Esophagus muscularis mucosa (tissue), 4 donors: ENCODE data around the gene AKR1C2.
"Not testable (repeated sequence)": the region's sequence is repeated elsewhere in the genome, so short reads cannot be mapped to it uniquely, and the experiment has no call there.

Experiments used
- EP300 ChIP-seq: sonication (generic); formaldehyde crosslinking; IDR thresholded peaks from one replicate; pipeline ENCODE4 v1.6.1; 2017; ENCODE audit warnings: antibody characterized with exemption
- POLR2A ChIP-seq: fragments of 450-650 bp; IDR thresholded peaks from one replicate; pipeline ENCODE4 v1.6.1; 2017; ENCODE audit warnings: antibody characterized with exemption, moderate library complexity, mild to moderate bottlenecking, low read depth
- POLR2AphosphoS5 ChIP-seq, 2 donors: sonication (generic); formaldehyde crosslinking; IDR thresholded peaks; one replicate each; pipeline ENCODE4 v1.6.1; 2017; ENCODE audit warnings: antibody characterized with exemption in 2 of 2
- TF ChIP-seq, protein P1 (sequence below), 3 experiments: fragments of 200-600 bp in 2 of 3; fragments of 450-650 bp in 1 of 3; sonication (generic) in 2 of 3; IDR thresholded peaks; one replicate each; pipeline ENCODE4 v1.5.1; 2017 to 2019; ENCODE audit warnings: antibody characterized with exemption in 3 of 3, mild to moderate bottlenecking in 2 of 3, moderate library complexity in 1 of 3

GRCh38 chr10:4969289-4969688, 34.4 kb downstream of the AKR1C2 start:
- TF ChIP-seq POLR2A; POLR2AphosphoS5 (IDR thresholded peaks at IDR 0.05); EP300: not testable (repeated sequence)
- TF ChIP-seq, protein P1, sequence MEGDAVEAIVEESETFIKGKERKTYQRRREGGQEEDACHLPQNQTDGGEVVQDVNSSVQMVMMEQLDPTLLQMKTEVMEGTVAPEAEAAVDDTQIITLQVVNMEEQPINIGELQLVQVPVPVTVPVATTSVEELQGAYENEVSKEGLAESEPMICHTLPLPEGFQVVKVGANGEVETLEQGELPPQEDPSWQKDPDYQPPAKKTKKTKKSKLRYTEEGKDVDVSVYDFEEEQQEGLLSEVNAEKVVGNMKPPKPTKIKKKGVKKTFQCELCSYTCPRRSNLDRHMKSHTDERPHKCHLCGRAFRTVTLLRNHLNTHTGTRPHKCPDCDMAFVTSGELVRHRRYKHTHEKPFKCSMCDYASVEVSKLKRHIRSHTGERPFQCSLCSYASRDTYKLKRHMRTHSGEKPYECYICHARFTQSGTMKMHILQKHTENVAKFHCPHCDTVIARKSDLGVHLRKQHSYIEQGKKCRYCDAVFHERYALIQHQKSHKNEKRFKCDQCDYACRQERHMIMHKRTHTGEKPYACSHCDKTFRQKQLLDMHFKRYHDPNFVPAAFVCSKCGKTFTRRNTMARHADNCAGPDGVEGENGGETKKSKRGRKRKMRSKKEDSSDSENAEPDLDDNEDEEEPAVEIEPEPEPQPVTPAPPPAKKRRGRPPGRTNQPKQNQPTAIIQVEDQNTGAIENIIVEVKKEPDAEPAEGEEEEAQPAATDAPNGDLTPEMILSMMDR (IDR thresholded peaks at IDR 0.05) = not testable (repeated sequence)
